HL-60 (cell line): ENCODE data around the gene FSIP1.

ENCODE experiments used
- POLR2AphosphoS5 ChIP-seq: IDR thresholded peaks from 2 replicates; pipeline ENCODE4 v1.6.1; 2012; ENCODE audit warnings: low read depth
- REST ChIP-seq: IDR thresholded peaks from 2 replicates; pipeline ENCODE4 v1.6.1; 2012; ENCODE audit warnings: low read depth; ENCODE audit not compliant: insufficient replicate concordance

GRCh38 chr15:39598958-39599845, 183.4 kb downstream of the FSIP1 start:
- no peak for TF ChIP-seq POLR2AphosphoS5
- no peak for TF ChIP-seq REST
